Right kidney (tissue), 1 donor: ENCODE results near the gene PSMA7.

Experiments
- DNase-seq: peaks from one replicate; pipeline ENCODE4 v3.0.0-alpha.2; 2016

Gene PSMA7

GRCh38 chr20:62138912-62139311 lies 4.3 kb downstream of the PSMA7 start:
- DNase-seq = no peak

- no peak for DNase-seq
These were observed 5.0 kb downstream of the PSMA7 start for GRCh38 chr20:62138204-62138543.

- no peak for DNase-seq
These were observed 5.6 kb downstream of the PSMA7 start for GRCh38 chr20:62137478-62138203.

- no peak for DNase-seq
These were observed 6.2 kb downstream of the PSMA7 start for GRCh38 chr20:62137092-62137384.

GRCh38 chr20:62136283-62137091 lies 6.7 kb downstream of the PSMA7 start:
- no peak for DNase-seq

GRCh38 chr20:62135573-62136266 lies 7.5 kb downstream of the PSMA7 start:
- DNase-seq = no peak

GRCh38 chr20:62134735-62135231 lies 8.4 kb downstream of the PSMA7 start:
- no peak for DNase-seq

- DNase-seq = no peak
These were observed 9.3 kb downstream of the PSMA7 start for GRCh38 chr20:62133864-62134263.

GRCh38 chr20:62133051-62133845 lies 9.9 kb downstream of the PSMA7 start:
- DNase-seq = no peak

- DNase-seq = no peak
These were observed 10.8 kb downstream of the PSMA7 start for GRCh38 chr20:62132421-62132820.

GRCh38 chr20:62131560-62132320 lies 11.5 kb downstream of the PSMA7 start:
- no peak for DNase-seq

GRCh38 chr20:62129731-62130531 lies 13.3 kb downstream of the PSMA7 start:
- no peak for DNase-seq

GRCh38 chr20:62128502-62128901 lies 14.7 kb downstream of the PSMA7 start:
- DNase-seq = no peak

GRCh38 chr20:62127799-62128198 lies 15.4 kb downstream of the PSMA7 start:
- DNase-seq = no peak

GRCh38 chr20:62126141-62126540 lies 17.1 kb downstream of the PSMA7 start:
- DNase-seq = no peak

- no peak for DNase-seq
These were observed 19.6 kb downstream of the PSMA7 start for GRCh38 chr20:62123450-62124118.

- peak; percentile 53 for DNase-seq
These were observed 20.3 kb downstream of the PSMA7 start for GRCh38 chr20:62122654-62123449.

GRCh38 chr20:62121776-62122653 lies 21.2 kb downstream of the PSMA7 start, which contains the start of gene LSM14B:
LSM14B (plus strand) TSS chr20:62122475; CDS start chr20:62122667, 192 bp downstream.
- DNase-seq = peak; percentile 99
